Measurements from ENCODE around the gene FOXP1. TPM values are rescaled to one million over a fixed set of nuclear protein-coding genes. Genes with fewer than 3 reads are reported as not detected.

FOXP1 gene
- total and polyA plus RNA-seq, 2 of the 8 experiments (the other 6 are each of a cell fraction or from before 2014, with no cell fraction given) = 13.9 to 25.4 TPM

DNA sequence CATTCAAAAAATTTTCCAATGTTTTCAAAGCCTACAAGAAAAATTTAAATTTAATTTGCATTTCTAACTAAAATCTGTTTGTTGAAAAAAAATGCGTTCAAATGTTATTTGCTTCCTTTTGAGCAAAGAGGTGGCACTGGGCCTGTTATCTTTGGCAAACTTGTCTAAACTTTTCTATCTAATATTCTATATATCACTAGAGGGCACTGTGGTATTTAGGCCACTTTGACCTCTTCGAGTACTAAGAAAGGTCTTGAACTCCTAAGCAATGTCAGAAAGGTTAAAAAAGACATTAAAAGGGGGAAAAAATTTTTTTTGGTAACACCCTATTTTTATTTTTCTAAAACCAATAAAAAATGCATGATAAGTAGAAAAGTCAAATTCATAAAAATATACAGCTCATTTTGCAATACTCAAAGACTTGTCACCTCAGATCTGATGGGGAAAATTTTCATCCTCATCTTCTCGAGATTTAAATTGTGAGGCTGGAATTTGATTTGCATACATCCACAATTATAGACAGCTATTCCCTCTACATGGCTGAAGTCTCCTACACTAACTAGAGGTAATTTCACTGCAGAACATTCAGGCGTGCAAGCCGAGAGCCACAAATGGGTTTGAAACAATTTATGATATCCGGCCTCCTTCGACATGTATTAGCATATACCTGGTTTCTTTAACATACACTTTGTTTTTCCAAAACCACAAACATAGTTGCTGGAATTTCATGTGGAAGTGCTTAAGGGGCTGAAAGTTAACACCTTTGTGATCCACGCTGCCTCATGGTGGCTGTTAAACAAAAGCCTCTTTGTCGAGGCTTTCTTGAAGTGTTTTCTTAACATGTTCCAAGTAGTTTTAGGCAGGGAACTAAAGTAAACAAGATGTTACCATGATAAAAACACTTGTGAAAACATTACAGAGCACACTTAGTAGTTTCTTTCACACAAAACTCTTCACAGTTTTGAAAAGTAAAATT, 576.4 kb downstream of the FOXP1 start (continued):
- TF ChIP-seq RXRA (IDR thresholded peaks at IDR 0.05; ENCODE audit: insufficient read depth, low read depth, low read length) (no peak), KDM5A (IDR thresholded peaks at IDR 0.05; ENCODE audit: low read length) (no peak), HDAC2 (IDR thresholded peaks at IDR 0.05; ENCODE audit: borderline replicate concordance in 1 of 2, low read depth in 2 of 2, low read length in 2 of 2) (no peak), ZNF274 (IDR thresholded peaks at IDR 0.05; ENCODE audit: borderline replicate concordance, extremely low read depth, low read length) (no peak)
- TF ChIP-seq, protein P1, sequence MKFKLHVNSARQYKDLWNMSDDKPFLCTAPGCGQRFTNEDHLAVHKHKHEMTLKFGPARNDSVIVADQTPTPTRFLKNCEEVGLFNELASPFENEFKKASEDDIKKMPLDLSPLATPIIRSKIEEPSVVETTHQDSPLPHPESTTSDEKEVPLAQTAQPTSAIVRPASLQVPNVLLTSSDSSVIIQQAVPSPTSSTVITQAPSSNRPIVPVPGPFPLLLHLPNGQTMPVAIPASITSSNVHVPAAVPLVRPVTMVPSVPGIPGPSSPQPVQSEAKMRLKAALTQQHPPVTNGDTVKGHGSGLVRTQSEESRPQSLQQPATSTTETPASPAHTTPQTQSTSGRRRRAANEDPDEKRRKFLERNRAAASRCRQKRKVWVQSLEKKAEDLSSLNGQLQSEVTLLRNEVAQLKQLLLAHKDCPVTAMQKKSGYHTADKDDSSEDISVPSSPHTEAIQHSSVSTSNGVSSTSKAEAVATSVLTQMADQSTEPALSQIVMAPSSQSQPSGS (IDR thresholded peaks at IDR 0.05; ENCODE audit: low read length) = no peak

Data from H1 (cell line).